Astrocyte (in vitro differentiated cells and primary cell): ENCODE results near the gene TAF4.

Experiments
- CTCF ChIP-seq: IDR thresholded peaks from 2 replicates; pipeline ENCODE4 v1.5.1; 2011; ENCODE audit warnings: low read depth, mild to moderate bottlenecking, inconsistent platforms, low read length, moderate library complexity; ENCODE audit not compliant: insufficient read depth
- EZH2 ChIP-seq: IDR thresholded peaks from 2 replicates; pipeline ENCODE4 v1.6.1; 2012; ENCODE audit warnings: mild to moderate bottlenecking, low read length, inconsistent platforms; ENCODE audit not compliant: insufficient read depth

DNA sequence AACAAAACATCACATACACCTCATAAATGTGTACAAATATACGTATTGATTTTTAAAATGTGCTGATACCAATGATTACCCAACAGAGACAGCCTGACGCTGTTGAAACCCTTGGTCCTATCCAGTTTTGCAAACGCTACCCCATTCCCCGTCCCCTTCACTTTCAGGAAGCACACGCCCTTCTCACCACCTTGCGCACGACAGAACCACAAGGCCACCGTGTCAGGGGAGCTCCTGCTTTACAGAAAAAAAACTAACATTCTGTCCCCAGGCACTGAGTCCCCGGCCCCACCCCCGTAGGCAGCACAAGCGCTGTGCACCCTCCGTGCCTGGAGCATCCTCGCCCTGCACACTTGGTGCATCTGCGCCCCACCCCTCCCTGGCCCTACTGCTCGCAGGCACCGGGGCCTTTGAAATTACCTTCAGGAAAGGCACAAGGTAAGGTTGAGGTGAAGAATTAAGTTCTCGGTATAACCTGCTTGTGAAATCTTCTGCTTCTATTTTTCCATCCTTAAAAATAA, 58.5 kb downstream of the TAF4 start:
- TF ChIP-seq CTCF (no peak), EZH2 (no peak)
